CD4-positive, alpha-beta T cell treated with Interleukin-10 for 1 hour (primary cell): ENCODE results near the gene CBX6.
"Not testable (repeated sequence)": the region's sequence is repeated elsewhere in the genome, so short reads cannot be mapped to it uniquely, and the experiment has no call there.

Source experiments
- DNase-seq: peaks from one replicate; pipeline ENCODE4 v3.0.0-alpha.2; 2020

CBX6 gene

DNA sequence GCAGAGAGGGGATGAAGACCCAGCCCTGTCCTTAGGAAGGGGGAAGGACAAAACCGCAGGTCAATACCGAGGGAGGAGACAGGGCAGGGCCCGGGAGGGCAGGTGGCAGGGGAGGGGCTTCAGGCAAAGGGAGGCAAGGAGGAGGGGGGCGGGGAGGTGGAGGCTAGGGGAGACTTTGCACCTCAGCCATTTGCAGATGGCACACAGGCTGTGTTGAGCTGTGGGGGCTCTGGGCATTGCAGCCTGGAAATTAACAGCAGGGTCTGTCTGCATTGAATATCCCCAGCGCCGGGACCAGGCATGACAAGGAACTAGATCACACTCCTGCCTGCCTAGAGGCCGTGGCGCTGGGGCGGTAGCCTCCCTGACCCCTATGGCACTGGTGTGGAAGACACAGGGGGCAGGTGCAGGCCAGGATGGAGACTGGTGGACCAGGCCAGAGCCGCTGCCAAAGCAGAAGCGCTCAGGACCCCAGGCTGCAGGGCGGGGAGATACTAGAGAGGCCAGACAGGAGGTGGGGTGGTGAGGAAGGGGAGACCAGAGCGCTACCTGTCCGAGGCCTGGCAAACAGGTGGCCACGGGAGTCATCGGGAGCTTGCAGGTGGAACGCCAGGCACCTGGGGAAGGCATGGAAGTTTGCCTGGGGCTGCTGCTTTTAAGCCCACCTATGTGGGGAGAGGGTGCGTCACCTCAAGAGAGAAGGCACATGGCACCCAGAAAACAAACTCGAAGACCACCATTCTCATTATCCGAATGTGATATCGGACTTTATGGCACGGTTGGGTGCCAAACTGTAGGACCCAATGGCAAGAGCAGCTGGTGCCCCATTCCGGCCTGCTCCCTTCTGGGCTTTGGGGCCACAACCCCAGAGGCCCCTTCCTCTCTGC, 11.5 kb downstream of the CBX6 start:
- no peak for DNase-seq

DNA sequence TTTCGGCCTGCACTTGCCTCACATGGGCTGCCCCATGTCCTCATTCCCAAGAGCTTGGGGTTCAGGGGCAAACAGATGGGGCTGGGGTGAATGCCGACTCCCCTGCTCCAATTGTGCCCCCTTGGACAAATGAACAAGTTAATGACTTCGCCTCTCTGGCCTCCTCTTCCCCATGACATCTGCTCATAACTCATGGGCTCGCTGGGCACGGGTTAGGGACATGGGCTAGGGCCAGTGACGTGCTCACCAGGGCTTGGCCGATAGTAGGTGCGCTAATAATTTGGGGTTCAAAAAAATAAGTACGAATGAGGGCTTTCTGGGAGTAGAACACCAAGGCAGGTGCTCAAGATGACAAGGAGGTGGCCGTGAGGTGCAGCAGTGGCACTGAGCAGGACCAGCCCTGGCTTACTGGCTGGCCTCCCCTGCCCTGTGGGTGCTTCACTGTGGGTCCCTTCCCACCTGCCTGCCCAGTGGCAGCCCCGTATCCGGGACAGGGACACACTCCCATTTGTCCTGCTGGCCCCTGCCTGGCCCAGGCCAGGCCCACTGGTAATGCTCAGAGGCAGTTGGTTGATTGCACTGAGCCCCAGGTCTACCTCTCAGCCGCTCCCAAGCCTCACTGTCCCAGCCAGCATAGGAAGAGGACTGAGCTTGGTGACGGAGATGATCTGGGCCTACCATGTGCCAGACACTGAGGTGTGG, 12.3 kb downstream of the CBX6 start:
- DNase-seq = no peak

DNA sequence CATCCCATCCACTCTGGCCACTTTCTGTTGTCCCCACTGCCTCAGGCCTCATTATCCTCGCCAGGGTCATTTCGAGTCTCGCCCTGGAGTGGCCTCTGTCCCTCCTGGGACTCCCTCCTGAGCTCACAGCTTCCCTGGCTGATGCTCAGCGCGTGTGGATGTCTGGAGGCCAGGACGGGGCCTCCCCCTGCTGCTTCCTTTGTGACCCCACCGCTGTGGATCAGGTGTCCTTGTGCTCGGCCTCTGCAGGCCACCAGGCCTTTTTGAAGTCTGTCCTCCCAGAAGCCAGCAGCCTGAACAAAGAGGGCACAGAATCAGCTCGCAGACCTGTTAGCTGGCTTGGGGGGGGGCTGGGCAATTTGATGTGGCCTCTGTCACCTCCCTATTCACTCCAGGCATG, 13.5 kb downstream of the CBX6 start:
- DNase-seq = no peak

DNA sequence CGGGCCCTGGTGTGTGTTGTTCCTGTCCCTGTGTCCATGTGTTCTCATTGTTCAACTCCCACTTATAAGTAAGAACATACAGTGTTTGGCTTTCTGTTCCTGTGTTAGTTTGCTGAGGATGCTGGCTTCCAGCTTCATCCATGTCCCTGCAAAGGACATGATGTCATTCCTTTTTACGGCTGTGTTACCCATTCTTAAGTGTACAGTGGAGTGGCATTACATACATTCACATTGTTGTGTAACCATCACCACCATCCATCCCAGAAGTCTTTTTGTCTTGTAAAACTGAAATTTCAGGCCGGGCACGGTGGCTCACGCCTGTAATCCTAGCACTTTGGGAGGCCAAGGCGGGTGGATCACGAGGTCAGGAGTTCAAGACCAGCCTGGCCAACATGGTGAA, 17.5 kb downstream of the CBX6 start:
- DNase-seq = not testable (repeated sequence)

DNA sequence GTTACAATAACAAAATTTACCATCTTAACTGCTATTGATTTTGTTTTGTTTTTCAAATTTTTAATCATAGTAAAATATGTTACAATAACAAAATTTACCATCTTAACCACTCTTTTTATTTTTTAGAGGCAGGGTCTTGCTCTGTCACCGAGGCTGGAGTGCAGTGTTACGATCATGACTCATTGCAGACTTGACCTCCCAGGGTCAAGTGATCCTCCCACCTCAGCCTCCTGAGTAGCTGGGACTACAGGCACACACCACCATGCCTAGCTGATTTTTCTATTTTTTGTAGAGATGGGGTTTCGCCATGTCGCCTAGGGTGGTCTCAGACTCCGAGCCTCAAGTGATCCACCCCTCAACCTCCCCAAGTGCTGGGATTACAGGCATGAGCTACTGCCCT, 18.1 kb downstream of the CBX6 start:
- not testable (repeated sequence) for DNase-seq

DNA sequence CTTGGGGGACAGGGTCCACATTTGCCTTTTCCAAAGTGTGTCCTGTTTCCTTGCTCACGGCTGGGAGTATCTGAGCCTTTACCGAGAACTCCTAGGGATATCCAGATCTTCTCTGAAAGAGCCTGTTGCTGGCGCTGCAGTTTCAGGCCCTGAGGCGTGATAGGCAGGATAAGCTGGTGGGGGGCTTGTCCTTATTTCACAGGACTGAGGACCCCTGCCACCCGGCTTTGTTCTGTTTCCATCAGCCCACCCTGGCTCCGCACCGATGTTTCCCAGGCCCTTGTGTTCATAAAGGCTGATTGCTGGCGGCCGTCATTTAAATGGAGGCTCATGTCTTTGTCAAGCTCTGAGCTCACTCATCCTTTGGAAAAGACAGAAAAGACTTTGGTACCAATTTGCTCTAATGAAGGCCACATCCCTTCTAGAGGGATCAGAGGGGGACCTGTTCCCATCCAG, 18.8 kb downstream of the CBX6 start:
- DNase-seq = no peak

DNA sequence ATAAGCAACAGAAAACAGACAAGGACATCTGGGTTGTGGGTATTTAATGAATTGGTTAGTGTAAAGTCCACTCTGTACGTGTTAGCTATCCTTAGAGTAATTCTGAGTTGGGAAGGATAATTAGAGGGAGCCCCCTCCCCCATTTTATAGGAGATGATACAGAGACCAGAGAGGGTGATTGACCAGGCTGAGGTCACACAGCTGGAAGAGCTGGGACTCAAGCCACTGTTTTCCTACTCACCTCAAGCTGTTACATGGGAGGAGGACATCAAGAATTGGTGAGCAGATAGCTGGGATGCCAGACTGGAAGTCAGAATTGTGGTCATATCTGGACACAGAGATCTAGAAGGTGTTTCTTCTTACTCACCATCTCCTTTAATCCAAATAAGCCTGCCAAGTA, 19.5 kb downstream of the CBX6 start:
- no peak for DNase-seq

DNA sequence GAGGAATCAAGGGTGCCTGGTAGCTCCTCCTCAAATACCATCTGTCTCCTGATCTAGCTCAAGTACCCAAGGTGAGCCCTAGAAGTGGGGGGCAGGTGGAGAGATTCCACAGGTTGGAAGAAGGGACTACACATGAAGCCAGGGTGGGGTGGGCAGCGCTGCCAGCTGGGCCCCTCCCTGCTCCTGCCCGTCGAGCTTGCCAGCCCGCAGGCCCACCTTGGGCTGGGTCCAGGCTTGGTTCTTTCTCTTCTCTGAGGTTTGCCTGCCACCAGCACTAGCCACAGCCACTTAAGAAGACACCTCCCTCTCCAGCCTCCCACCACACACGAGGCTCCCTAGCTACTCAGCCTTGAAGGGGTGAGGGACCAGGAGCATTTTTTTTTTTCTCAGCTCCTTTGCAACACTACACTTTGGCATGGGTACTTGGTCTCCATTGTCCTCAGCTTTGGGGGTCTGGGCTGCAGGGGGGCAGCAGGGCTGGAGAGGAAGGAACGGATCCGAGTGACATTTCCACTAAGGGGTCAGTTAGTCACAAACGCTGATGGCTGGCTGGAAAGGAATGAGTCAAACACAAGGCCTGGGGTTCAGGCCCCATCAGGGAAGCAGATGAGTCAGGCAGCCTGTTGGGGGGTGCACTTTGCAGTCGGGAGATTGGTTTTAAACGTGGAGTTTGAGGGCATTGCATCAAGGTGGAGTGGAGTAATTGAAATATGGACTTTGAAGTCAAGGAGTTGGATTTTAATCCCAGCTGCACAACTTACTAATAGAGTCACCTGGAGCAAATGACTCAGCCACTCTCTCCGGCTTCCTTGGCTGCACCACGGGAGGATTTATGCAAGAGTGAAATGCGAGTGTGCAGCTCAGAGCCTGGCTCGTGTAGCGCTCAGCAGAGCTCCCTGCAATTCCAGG, 20.8 kb downstream of the CBX6 start:
- DNase-seq = no peak

DNA sequence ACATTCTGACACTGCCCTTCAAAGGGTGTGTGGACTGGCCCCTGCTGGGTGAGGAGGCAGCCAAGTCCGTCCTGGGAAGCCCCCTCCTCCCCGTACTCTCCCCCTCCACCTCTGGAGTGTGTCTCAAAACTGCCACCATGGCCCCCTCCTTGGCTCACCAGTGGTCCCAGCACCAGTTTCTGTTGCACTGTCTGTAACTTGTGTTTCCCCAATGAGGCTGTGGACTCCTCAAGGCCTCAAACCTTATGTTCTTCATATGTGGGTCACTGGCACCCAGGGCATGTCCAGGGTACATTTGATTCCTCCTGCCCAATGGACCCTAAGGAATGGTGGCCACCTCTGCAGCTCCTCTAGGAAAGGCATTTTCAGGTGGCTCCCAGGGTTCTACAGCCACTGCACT, 21.6 kb downstream of the CBX6 start:
- no peak for DNase-seq

DNA sequence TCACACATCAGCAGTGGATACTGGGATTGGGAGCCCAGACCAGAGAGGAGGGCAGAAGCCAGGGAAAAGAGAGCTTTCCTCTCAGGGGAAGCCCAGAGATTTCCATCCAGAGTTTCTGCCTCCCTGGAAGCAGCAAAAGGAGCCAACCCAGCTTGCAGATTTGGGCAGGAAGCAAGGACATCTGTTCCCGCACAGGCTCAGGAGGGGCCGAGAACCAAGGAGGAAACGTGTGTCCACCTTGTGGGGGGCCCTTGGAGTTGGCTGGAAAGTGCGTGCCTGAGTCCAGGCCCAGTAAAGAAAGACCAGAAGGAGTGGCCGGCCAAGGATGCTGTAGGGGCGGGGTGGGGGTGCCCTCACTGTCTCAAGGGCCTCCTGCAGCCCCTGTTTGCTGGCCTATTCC, 22.2 kb downstream of the CBX6 start:
- no peak for DNase-seq

DNA sequence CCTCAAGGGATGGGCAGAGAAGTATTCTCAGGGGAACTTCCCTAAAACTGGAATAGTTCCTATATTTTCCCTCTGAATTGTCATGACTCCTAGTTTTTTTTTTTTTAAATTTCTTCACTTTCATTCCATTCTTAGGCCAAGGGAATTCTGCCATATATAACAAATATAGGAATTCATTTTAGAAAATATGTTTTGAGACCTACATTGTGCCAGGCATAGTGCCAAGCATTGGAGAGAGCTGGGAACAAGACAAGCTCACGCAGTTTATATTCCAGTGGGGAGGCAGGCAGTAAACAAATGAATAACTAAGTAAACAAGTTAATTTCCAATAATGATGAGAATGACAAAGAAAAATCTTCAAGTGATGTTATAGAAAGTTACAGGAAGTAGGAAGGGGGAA, 25.6 kb downstream of the CBX6 start:
- no peak for DNase-seq

DNA sequence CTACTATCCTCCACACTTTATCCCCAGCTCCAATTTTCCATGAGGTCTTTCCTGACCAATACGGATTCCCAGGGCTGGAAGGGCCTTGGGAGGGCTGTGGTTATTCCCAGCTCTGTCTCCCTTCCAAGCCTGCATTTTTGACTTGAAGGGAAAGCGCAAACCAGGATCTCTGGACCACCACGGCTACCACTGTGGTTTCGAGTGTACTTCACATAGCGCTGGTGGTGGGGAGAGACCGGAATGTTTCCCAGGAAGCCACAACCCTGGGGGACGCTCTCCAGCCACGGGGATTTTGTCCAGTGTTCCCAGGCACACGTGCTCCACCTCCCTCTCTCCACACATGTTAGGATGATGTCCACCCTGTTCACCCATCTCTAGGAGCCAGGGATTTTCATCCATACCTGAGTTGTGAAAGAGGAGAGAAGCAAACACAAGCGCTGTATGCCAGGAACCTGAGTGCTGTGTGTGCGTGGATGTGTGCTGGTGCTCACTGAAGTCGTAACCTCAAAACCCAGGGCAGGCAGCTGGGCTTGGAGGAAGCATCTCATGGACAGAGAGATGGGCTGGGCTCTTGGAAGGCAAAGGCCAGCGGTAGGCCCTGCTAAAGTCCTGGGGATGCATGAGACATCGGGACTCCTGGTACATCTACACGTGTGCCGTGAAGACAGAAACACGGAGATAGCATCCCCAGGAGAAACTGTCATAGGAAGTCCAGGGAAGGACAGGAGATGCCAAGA, 26.8 kb downstream of the CBX6 start:
- DNase-seq = no peak

DNA sequence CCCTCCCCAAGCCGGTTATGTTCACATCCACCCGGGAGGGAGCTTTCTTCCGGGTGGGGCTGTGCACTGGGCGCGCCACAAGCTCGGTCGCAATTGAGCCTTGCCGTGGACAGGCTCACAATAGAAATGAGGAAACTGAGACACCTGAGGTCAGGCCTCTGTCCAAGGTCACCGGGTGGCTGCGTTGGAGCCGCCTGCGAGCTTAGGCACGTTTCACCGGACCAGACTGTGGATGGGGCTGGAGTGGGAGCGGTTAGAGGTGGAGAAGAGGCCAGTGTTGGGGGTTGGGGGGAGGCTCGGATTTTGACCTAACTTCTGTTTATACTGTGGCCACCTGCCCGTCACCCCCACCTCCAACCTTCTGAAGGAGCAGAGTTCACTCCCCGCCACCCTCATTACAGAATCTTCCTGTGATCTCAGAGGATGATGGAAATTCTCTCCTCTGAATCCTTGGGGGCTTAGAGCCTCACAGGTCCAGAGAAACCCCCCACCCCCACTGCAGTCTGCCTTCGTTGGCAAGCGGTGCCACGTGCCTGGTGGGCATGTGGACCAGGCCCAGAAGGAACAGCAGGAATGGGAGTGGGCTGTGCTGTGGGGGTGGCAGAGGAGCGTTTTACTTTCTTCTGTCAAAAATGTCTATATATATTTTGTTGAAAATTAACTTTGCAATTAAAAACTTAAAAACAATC, 27.6 kb downstream of the CBX6 start:
- no peak for DNase-seq

DNA sequence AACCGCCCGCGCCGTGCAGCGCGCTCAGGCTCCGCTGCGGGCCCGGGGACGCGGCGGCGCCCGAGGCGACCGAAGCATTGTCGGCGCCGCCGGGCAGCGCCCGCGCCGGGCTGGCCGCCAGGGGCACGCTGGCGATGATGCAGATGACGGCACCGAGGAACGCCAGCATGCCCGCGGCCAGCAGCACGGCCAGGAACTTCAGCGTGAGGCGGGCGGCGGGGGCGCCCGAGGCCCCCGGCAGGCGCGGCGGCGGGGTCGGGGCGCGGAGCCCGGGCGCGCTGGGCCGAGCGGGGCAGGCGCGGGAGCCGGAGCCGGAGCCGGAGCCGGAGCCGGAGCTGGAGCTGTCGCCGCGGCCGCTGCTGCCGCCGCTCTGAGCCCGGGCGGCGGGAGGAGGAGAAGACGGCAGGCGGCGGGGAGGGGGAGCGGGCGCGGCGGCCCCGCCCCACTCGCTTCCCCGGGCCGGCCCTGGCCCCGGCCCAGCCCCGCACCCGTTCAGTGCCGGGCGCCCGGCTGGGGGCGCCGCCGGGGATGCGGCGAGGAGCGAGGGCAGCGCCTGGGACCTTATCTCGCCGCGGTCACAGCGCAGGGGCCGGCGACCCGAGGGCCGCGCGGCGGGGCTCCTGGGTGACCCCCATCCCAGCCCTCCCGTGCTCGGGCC, 28.2 kb downstream of the CBX6 start, which contains the start of gene NPTXR:
NPTXR (minus strand) TSS at position 372 of the 658 bp plus-strand sequence.
- DNase-seq = peak; percentile 40

DNA sequence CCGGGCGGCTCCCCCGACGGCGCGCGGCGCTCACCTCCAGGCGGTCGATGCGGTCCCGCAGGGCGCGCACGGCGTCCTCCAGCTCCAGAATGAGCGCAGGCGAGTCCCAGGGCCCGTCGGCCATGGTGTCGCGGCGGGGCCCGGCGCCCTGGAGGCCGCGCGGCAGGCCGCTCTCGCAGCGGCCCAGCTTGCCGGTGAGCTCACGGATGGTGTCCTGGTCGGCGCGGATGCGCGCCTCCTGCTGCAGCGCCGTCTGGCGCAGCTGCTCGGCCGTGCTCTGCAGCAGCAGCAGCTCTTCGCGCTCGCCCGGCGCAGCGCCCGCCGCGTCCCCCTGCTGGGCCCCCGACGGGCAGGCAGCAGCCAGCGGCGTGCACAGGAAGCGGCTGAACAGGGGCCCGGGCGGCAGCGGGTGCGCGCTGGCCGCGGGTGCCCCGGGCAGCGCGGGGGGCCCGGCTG, 28.8 kb downstream of the CBX6 start:
- DNase-seq = peak; percentile 60

DNA sequence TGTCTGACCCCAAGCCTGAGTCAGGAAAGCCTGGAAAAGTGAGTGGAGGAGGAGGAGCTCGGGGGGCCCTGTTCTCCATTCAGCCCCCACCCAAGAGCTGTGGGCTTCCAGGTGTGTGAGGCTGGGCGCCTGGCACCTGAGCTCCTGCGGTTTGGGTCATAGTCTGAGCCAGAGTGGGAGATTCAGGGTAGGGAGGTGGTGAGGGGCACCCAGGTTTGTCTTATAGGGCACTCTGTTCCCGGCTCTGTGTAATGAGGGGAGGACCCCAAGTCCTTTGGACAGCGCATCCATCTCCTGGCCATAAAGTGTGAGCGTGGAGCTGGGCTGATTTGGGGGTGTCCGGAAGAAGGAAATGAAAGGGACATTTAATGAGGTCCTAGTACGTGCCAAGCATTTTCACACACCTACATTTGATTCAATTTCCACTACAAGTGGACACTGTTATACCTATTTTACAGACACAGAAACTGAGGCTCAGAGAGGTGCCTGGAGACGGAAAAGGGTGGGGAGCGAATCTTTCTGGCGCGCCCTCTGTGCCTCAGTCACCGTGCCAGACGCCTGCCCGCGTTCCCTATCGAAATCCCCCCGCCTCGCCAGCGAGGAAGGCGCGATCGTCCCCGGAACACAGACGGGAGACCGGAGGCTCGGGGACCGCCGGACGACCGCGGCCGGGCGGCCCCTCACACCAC, 29.4 kb downstream of the CBX6 start:
- DNase-seq = no peak

DNA sequence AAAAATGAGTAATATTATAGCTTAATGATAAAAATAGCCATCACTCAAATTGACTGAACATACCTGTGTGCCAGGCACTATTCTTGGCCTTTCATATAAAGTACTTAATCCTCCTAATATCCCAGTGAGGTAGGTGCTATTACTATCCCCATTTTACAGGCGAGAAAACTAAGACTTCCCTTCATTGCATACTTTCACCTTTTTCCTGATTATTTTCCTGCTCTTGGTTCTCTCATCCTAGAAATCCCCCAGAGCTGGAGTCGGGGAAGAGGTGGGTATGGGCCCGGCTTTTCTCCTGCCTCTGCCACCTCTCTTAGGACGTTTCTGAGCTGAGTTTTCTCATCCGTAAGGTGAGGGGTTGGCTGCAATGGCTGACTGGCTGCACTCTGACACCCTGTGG, 30.4 kb downstream of the CBX6 start:
- DNase-seq = no peak

DNA sequence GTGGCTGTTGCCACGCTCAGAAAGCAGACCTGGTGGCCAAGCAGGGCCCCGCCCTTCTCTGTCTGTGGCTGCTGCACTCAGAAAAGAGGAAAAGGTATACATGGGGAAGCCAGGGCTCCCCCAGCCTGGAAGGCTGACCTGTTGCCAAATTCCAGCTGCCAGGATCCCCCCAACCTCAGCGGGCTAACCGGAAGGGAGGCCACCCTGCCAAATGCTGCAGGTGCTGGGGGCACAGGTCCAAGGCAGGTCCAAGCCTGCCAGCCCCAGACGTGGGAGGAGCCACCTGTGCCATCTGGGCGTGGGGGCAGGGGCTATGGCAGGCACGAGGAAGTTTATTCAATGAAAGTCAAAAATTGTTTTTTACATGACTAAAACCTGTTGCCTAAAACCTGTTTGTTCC, 30.8 kb downstream of the CBX6 start:
- DNase-seq = no peak

DNA sequence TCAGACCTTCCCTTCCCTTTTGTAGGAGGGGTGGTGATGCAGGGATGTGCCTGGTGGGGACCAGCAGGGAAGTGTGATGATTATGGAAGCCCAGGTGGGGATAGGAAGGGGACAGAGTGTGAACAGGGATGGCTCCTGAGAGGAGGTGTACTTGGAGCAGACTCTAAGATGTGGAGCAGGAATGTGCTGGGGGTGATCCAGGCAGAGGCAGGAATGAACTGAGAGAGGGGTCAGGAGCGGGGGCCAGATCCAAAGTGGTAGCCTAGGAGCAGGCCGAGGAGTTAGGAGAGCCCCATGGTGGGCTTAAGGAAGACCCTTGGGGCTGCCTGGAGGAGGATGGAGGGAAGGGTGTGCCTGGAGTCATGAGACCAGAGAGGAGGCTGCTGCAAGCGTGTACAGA, 31.9 kb downstream of the CBX6 start:
- DNase-seq = no peak

DNA sequence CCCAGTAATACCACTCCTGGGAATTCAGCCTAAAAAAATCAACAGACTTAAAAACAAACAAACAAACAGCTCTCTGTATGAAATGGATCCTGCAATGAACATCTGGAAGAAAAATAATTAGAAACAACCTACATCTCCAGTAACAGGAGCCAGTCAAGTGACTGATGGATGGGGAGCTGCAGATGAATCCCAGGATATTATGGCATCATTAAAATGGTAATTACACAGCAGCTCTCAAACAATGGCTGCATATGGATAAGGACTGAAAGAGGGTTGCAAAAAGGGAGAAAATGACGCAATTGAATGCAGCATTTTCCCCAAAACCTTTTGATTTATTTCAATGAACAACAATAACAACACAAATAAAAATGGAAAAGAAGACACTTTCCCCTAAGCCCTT, 32.3 kb downstream of the CBX6 start:
- DNase-seq = no peak
